AG20443 (cell line): ENCODE data around the gene SPEF1.

Experiments
- DNase-seq: peaks from one replicate; pipeline ENCODE4 v3.0.0; 2012; ENCODE audit warnings: low spot score, mixed read lengths

The SPEF1 gene

DNA sequence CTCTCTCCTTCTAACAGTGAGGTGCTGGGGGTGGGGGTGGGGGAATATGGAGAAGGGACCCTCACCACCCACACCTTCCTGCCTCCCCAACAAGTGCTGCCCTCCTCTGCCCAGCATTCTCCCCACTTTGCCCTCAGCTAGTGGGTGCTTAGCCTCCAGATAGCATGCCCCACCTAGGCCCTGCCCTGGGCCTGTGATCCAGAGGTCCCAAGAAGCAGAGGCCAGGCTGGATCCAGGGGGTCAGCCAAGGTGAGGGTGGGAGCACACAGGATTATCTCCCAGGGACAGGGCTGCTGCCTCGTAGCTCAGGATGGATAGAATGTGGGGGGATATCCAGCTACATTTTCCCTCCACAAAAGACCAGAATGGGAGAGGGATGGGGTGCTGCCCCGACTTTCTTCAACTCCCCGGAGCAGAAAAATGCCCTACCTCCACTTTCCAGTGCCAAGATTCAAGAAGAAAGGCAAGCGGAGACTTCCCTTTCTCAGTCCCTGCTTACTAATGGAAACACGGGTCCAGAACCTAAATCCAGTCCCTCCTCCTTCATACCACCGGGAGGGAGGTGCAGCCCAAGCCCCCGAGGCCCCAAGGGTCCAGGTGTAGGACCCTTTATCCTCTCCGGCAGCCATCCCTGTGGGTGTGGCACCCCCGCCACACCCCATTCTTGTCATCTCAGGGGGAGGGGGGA lies 14.7 kb downstream of the SPEF1 start:
- DNase-seq = no peak

DNA sequence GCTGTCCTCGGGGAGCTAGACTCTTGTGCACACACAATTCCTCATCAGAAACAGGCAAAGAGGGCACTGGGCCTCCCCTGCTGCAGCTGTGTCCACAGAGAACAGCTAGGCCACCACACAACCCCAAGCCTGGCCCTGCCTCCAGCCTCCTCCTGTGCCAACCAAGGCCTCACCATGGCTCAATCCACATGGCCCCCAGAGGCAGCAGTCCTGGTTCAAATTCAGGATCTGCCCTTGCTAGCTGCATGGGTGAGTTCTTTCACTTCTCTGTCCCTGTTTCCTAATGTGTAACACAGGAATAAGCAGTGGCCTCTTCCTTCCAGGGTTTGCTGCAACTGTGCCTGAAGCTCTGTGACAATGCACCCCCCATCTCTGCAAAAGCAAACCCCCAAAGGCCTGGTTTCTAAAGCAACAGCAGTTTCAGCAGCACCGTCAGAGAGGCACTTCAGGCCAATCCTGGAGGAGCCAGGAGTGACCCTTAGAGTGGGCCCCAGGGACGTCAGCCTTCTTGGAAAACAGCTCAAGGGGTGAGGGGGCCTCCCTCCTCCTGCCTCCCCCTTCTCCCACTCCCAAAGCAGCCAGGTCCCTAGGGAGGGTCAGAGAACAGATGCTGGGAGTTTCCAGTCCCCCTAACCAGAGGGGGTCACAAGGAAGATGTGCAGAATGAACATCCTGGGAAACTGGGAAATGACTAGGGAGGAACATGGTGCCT lies 15.9 kb downstream of the SPEF1 start:
- DNase-seq = no peak

DNA sequence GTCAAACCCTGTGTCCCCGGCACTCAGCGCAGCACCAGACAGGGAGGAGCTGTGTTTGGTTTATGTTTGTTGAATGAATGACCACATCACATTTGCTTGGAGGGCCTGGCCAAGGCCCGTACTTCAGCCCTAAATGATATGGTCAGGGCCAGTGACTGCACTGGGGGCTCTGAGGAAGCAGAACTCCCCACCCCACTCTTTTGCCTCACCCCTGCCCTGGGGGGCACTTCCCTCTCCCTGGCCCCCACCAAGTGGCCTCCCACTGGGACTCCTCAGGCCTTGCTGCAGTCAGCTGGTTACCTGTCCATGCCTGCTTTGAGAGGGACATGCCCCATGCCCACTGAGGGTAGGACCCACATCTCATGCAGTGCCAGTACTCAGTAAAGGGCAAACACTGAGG lies 16.6 kb downstream of the SPEF1 start:
- no peak for DNase-seq

DNA sequence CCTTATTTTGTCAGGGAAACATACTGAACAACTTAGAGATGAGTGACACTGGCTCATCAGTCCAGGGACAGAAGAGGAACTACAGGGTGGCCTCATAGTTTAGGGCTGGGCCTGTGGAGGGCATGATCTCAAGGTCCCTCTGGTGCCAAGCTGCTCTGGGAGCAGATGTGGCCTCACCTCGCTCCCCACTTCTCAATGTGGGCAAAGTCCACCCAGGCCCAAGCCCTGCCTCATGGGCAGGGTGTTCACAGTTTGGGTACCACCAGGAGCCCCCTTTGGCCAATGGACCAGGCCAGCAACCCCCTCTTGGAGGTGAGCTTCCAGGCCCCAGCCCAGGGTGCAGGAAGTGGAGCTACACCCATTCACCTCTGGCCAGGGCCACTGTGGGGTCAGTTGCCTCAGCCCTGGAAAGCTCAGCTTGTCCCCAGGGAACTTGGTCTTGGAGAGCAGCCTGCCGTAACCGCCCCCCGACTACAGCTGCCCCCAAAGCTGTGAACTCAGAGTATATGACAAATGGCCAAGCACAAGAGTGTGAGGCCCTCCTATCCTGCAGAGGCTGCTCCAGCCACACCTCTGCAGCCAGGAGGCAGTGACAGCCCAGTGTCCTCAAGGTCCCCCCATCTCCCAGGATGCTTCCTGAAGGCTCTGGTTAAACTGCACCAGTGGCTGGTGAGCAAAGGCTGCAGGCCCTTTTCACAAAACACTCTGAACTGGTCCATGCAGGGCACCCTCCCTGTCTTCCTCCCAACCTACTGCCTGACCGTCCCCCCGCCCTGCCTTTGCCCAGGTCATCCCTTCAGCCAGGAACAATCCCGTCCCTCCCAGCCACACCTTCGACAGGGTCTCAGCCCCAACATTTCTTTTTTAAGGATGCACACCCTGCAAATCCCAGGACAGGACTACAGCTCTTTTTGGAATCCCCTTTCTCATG lies 17.3 kb downstream of the SPEF1 start:
- no peak for DNase-seq

DNA sequence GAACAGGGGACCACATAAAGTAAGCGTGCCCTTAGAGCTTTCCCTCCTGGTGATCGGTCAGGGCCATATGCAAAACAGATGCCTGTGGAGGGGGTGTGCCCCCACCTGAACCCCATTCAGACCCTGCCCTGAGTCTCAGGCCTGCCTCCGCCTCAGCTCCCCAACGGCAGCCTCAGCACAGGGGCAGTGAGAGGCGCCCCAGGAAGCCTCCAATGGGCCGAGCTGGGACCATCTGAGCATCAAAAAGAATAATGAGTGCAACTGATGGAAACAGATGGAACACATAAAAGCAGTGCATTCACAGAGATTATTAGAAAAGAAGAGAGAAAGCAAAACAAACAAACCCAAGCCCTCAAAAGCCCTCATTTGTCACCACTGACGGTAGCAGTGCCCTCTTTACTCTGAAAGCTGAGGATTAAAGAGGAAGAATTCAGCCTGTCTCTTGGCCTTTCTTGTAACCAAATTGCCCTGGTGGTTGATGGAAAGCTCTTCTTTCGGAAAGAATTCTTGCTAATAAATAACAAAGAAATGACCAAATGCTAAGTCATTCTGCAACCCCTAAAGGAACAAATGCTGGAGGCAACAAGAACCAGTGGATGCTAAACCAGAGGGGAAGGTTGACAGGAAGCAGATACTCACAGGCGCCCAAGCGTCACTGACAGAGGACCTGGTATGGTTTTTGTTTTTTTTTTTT lies 20.4 kb downstream of the SPEF1 start:
- no peak for DNase-seq

DNA sequence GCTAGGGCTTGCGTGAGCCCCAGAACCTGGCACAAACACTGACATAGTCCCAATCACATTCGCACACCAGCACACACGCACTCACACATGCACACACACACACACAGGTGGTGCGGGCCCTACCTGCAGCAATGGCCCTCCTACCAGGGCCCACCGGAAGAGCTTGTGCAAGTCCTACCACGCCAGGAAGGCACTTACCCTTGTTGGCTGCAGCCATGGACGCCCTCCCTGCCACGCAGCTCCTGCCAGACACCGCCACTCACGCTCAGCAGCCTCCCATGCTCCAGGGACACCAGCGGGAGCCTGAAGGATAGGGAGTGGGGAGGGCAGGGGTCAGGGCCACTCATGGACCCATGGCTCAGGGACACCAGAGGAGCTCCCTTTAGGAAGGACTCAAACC lies 21.4 kb downstream of the SPEF1 start:
- no peak for DNase-seq

DNA sequence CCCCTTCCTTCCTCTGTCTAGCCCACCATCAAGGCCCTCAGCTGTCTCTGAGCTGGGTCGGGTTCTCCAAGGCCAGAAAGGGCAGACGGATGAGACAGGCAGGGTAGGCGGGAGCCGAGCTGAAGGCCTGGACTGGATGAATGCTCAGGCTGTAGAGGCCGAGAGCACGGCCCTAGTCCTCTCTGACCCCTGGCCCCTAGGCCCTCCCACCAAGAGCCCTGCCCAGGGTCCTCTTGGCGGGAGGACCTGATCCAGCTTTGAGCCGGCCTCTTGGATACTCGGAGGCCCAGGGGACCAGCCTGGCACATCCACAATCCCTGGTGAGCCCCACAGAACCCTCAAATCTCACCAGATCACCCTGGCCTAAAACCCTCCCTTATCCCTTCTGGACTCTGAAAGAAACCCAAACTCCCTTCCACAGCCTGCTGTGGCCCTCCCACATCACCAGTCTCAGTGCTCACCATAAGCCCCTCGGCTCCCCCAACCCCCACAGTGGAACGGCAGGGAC lies 21.9 kb downstream of the SPEF1 start:
- DNase-seq = no peak

DNA sequence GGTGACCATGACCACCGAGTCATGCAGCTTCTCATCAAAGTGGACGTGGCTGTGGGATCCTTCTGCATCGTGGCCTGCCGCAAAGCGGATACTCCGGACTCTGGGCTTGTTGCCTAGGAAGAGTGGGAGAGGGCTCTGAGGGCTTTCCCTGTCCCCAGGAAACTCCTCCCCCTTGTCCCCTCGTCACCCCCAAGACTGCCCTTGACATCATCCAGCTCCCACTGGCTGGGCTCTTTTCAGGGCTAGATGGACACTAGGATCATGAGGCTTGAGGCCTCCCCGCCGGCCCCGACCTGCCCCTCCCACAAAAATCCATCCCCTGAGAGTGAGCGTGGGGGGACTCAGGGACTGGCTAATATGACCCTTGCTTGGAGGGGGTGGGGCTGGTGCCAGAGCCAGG lies 22.7 kb downstream of the SPEF1 start:
- DNase-seq = no peak

DNA sequence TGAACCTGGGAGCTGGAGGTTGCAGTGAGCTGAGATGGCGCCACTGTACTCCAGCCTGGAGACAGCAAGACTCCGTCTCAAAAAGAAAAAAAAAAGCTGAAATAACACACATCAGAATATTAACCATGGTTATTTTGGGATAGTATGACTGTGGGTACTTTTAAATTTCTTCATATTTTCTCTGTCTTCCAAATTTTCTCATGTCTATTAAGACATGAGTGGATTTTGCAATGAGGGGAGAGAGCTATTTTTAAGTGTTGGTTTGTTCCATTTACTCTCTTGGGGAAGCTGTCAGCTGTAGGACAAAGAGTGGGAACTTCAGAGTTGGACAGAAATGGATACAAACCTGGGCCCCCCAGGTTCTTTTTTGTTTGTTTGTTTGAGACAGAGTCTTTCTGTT lies 24.0 kb downstream of the SPEF1 start:
- DNase-seq = no peak

DNA sequence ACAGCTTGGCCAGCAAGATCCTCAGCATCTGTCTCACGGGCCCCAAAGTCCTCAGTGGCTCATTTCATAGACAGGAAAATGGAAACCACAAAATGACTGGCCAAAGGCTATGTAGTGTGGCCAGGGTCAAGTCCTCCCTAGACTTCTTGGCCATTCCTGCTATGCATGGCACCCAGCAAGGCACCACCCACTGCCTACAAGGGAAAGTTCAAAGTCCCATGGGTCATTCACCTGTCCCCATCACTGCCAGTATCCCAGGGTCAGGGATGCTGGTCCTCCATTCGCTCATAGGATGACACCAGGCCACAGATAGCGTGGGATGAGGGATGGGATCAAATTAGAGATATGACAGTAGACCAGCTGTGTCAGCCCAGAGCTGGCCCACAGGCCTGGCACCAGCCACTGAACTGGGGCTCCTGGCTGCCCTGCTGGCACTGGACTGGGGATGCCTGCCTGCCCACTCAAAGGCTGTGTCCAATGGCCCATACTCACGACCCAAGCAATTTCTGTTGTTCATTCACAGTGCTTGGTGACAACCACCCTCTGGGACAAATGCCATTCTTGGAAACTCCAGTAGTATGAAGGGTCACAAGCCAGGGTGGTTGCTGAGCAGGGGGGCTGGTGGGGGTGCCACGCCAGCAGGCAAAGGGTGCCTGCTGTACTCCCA lies 25.3 kb downstream of the SPEF1 start:
- DNase-seq = no peak

DNA sequence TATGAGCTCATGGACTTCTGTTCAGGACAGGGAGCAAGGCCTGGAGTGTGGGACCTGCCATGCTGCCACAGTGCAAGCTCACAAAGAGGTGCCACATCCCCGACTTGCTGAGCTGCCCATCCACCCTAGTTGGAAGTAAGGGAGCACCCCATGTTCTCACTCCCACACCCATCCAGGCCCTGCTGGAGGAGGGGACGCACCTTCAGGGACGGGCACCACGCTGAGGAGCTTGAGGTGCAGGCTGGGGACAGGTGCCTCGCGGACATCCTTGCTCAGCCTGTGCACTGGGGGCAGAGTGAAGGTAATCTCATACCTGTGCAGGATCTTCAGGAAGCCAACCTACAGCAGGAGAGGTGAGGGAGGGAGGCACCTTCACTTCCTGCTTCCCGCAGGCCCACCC lies 26.0 kb downstream of the SPEF1 start:
- no peak for DNase-seq

DNA sequence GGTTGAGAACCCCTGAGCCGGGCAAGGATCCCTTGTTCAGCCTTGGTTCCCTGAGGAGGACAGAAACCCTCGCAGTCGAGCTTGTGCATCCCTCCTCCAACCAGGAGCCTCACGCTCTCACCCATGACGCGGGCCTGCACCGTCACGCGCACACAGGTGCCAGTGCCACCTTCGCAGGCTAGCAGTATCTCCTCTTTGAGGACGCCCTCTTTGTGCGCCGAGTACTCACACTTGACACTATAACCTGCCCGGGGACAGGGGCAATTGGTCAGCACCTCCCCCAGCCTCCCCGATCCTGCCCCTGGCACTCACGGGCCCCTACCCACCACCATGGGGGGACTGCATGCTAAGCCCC lies 27.0 kb downstream of the SPEF1 start:
- no peak for DNase-seq

DNA sequence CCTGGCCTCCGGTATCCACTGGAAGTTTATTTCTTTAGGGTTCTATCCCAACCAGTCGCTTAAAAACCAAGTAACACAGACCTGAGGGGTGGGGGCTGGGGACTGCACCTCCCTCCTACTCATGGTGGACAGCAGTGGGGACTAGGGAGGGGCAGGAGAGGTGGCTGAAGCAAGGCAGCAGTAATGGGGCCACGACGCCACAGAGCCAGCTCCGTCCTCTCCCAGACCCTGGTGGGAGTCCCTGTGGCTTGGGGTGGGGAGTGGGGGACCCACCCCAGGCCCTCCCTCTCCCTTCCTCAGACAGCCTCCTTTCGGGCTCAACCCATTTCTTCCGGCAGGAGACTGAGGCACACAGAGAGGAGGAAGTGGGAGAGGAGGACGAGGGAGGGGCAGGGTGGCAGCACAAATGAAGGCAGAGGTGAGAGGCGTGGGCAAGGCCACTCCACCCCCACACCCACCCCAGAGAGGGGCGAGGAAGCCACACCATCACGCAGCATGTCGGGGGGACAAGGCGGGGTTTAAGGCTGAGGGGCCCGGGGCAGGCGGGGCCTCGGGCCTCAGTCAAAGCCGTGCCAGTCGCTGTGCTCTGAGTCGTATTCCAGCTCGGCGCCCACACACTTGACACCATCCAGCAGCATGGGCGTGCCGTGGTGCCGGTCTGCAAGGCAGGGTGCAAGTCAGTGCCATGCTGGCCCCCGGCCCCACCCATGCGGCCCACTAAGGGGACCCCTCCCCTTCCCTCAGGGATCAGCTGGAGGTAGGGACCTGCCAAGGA lies 27.6 kb downstream of the SPEF1 start:
- no peak for DNase-seq

DNA sequence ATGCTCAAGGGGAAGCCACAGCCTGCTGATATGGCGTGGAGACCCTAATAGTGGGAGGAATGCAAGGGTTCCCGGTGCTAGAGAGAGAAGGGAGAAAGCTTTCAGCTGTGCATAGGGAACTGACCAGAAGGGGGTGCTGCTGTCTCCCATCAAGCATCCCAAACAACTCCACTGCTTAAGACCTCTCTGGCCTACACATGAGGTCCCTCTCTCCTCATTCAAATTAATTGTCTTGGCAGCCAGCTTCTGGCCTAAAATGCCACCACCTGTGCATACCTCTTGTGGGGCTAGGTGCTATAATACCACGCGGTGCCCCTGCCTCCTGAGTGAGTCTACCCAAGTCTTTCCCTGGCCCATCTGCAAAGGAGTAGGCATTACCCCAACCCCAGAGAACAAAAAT lies 28.1 kb downstream of the SPEF1 start:
- DNase-seq = peak; percentile 89

DNA sequence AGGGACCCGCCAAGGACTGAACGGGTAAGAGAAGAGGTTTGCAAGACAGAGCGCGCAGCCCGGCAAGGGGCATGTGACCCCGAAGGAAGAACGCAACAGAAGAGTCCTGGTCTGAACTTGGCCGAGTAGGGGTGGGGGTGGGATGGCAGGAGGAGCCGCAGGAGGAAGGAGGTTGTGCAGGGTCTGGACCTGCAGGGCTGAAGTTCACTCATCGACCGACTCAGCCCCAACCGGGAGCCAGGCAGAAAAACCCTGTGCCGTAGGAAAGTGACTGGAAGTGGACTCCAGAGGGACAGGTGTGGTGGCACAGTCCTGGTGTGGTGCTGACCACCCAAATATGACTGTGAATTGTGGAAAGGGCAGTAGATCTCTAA lies 28.9 kb downstream of the SPEF1 start:
- no peak for DNase-seq

DNA sequence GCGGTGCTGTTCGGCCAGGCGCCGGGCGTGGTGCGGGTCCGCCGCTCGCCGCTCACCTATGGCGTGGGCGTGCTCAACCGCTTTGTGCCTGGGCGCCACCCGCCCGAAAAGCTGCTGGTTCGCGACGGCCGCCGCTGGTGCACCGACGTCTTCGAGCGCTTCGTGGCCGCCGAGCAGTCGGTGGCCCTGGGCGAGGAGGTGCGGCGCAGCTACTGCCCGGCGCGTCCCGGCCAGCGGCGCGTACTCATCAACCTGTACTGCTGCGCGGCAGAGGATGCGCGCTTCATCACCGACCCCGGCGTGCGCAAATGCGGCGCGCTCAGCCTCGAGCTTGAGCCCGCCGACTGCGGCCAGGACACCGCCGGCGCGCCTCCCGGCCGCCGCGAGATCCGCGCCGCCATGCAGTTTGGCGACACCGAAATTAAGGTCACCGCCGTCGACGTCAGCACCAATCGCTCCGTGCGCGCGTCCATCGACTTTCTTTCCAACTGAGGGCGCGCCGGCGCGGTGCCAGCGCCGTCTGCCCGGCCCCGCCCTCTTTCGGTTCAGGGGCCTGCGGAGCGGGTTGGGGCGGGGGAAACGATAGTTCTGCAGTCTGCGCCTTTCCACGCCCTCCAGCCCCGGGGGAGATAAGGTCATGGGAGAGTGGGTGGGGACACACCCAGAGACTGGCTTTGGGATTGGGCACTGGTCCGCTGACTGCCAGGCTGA lies 29.4 kb downstream of the SPEF1 start:
- no peak for DNase-seq

DNA sequence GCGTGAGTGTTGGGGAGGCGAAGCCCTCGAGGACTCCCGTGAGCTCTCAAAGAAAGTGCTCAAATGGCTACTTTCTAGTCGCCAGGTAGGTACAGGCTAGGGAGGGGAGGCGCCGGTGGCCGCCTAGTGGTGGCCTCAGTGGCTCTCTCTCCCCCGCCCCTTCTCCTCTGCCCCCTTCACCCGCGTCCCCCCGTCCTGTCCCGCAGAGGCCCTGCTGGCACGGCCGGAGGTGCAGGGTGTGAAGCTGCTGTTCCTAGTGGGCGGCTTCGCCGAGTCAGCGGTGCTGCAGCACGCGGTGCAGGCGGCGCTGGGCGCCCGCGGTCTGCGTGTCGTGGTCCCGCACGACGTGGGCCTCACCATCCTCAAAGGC lies 30.0 kb downstream of the SPEF1 start:
- DNase-seq = no peak

DNA sequence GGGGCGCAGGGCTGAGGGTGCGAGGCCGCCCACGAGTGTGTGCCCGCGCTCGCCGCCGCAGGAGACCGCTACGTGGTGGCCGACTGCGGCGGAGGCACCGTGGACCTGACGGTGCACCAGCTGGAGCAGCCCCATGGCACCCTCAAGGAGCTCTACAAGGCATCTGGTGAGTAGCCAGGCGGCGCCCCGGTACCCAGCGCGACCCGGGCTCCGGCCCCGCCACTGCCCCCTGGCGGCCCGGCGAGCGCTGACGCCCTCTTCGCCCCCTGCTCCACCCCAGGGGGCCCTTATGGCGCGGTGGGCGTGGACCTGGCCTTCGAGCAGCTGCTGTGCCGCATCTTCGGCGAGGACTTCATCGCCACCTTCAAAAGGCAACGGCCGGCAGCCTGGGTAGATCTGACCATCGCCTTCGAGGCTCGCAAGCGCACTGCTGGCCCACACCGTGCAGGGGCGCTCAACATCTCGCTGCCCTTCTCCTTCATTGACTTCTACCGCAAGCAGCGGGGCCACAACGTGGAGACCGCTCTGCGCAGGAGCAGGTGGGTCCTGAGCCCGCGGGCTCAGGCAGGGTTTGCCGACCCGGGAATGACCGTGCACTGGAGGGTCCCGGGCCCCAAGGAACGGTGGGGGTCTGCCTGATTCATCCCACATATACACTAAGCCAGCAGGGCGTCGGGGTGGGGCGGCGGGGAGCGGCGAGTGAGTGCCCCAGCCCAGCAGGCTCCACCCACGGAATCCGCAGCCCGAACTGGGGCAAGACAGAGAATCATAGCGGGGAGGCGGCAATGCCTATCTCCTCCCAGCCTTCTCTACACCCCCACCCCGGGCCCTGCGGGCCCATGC lies 31.3 kb downstream of the SPEF1 start:
- DNase-seq = peak; percentile 73

DNA sequence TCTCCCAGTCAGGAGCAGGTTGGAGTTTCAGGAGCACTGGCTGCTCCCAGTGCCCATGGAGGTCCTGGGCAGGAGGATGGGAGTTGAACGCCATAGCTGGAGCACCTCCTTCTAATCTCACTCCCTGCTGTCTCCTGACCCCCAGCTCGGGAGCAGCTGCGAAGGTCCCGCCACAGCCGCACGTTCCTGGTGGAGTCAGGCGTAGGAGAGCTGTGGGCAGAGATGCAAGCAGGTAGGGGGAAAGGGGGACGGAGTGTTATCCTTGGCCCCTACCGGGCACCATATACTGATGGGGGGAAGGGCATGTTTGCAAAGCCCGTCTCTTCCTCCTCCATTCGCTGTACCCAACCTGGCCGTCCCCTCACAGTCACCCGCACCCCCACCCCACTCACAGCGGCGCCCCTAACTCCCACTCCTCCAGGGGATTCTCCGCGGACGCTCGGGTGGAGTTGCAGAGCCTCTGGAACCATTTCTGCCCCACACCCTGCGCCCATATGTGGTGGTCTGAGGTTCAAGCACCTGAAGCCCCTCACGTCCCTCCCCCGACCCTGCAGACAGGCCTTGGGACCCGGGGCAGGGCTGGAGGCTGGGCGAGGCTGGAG lies 32.1 kb downstream of the SPEF1 start:
- DNase-seq = no peak
